Omental fat pad (tissue), 4 donors: Measurements from ENCODE around the gene CRAT. TPM values are rescaled to one million over a fixed set of nuclear protein-coding genes. Genes with fewer than 3 reads are reported as not detected.

Experiments used
- ATAC-seq: fragments of 150-250 bp; one replicate; pipeline ENCODE4 v1.9.1; 2016; ENCODE audit warnings: mild to moderate bottlenecking, moderate library complexity; ENCODE audit not compliant: low FRiP score
- DNase-seq: peaks from one replicate; pipeline ENCODE4 v3.0.0-alpha.2; 2019; ENCODE audit warnings: low spot score
- total RNA-seq, 4 donors: library from RNA; depleted of rRNA; stranded (reverse); fragments of >200 nt; gene quantifications; one replicate each; pipeline ENCODE4 v1.1.0, GENCODE V29; 2016
- TF ChIP-seq, protein P1 (sequence below), 3 donors: fragments of 450-650 bp; IDR thresholded peaks; one replicate each; pipeline ENCODE4 v1.5.1; 2016 to 2017; ENCODE audit warnings: antibody characterized with exemption in 3 of 3, mild to moderate bottlenecking in 3 of 3, moderate library complexity in 2 of 3

The CRAT gene
- 100 to 1,000 TPM in 1 of 4 donors, 10 to 100 TPM in 3; 47.3 to 107 (median 59.5) TPM for total RNA-seq

DNA sequence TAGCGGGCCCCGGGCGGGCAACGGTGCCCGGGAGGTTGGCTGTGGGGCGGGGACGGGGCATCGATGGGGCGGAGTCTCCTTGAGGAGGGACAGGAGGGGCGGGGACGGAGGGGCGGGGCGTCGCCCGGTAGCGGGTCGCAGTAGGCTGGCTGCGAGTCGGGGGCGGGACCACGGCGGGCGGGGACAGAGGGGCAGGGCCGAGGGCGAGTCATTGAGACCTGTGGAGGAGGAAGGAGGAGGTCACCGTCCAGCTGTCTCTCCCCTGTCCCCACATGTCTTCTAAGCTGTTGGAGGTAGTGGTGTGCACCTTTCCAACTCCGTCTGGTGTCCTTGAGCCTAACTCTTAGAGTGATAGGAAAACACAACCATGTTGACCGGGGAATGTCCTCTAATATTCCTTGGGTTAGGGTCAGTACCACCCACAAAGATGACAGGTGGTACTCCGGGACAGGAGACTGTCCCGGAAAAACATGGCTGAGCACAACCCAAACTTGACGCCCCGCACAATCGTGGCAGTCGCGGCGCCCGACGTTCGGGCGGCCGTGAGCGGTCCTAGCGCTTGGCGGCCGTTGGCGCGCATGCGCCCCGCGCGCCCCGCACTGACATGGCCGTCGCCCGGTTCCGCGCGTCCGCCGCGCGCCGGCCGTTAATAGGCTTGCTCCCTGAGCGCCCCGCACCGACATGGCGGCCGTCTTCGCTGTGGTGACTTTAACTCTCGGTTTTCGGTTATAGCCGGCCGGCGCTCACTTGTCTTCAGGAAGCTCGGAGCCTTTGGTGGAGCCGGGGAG, at the start of gene CRAT, which contains the start of gene PTPA:
CRAT (minus strand) TSS at position 54 of the 788 bp plus-strand sequence. CDS start 284 bp downstream, outside the sequence.
PTPA (plus strand) TSS at position 676 of the 788 bp plus-strand sequence. CDS start 186 bp downstream, outside the sequence.
- TF ChIP-seq, protein P1, sequence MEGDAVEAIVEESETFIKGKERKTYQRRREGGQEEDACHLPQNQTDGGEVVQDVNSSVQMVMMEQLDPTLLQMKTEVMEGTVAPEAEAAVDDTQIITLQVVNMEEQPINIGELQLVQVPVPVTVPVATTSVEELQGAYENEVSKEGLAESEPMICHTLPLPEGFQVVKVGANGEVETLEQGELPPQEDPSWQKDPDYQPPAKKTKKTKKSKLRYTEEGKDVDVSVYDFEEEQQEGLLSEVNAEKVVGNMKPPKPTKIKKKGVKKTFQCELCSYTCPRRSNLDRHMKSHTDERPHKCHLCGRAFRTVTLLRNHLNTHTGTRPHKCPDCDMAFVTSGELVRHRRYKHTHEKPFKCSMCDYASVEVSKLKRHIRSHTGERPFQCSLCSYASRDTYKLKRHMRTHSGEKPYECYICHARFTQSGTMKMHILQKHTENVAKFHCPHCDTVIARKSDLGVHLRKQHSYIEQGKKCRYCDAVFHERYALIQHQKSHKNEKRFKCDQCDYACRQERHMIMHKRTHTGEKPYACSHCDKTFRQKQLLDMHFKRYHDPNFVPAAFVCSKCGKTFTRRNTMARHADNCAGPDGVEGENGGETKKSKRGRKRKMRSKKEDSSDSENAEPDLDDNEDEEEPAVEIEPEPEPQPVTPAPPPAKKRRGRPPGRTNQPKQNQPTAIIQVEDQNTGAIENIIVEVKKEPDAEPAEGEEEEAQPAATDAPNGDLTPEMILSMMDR (IDR thresholded peaks at IDR 0.05), result no peak
- peak; percentile 87 for ATAC-seq
- peak; percentile 87 for DNase-seq

DNA sequence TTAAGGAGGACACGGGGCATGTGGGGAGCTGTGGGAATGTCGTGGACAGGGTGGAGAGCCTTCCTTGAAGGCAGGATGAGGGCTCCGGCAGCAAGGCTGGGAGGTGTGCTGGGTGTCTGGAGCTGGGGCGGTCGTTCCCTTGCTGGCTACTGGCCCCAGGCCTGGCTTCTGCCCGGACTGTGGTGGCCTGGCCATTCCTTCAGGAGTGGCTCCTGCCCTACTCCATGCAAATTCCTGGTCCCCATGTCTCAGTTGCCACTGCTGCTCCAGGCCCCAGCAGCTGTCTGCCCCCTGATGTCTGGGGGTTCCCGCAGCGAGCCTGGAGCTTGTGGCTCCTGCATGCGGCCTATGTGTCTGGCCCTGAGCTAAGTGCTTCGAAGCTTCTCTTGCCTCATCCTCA, 45.6 kb upstream of the CRAT start:
- TF ChIP-seq, protein P1 (IDR thresholded peaks at IDR 0.05), result no peak
- DNase-seq, result no peak
- ATAC-seq, result no peak

DNA sequence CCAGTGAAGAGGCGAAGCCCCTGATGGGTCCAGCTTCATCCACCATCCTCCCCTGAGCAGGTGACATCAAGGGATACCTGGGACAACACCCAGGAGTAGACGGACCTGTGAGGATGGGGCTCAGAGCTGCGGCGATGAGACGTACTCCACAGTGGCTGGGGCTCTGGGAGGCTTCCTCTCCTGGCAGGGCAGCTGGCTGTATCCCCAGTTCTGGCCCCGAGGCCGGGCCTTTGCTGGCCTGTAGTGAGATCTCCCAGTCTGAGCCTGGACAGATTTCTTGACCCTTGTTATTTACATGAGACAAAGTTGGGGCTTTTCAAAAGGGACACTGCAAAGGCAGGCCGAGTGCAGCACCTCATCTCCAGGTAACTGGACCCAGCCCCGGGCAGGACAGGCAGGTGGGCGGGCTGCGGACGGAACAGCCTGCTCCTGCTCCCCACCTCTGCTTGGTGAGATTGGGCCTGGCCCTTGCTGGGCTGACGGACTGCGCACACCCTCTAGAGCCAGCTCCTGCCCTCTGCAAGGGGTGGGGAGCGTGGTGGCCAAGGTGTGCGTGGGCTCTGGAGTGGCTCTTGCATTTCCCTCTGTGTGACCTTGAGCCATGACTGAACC, 44.4 kb upstream of the CRAT start:
- no peak for ATAC-seq
- TF ChIP-seq, protein P1 (IDR thresholded peaks at IDR 0.05), result no peak
- no peak for DNase-seq

DNA sequence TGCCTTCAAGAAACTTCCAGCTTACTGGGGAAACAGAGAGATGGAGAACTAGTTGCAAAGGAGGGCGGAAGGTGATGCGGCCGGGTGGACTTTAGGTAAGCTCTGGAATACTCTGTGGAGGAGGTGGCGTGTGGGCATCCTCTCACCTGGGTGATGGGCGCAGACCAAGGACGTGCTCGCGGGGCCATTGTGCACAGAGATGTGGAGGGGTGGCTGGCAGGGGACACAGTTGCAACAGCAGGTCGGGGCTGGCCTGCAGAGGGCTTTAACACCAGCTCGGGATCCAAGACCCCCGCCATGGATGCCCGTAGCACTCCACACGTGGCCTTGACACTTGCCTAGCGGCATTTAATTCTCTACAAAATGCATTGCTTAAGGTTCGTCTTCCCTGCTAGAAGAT, 40.9 kb upstream of the CRAT start:
- ATAC-seq (no peak), DNase-seq (no peak)
- TF ChIP-seq, protein P1 (IDR thresholded peaks at IDR 0.05), result no peak

GRCh38 chr9:129150672-129151211, 40.1 kb upstream of the CRAT start:
- ATAC-seq, result no peak
- TF ChIP-seq, protein P1 (IDR thresholded peaks at IDR 0.05), result no peak
- no peak for DNase-seq

DNA sequence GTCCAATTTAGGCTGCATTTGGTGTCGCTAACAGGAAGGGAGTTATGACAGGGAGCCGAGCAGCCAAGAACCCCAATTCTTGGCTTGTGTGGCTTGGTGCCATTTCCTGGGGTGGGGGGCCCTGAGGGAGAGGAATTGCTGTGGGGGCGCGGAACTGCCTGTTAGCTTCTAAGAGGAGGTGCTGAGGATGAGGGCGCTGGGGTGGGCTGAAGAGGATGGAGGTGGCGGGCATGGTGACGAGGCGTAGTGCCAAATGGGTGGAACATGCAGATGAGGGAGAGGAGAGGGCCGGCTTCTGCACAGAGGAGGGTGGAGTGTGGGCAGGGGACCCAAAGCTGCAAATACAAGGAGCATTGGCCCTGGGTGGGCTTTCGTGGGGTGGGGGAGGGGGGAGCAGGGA, 39.5 kb upstream of the CRAT start:
- TF ChIP-seq, protein P1 (IDR thresholded peaks at IDR 0.05), result no peak
- DNase-seq (no peak), ATAC-seq (no peak)
